Measurements from ENCODE around the gene FIBCD1.
"Not testable (repeated sequence)": the region's sequence is repeated elsewhere in the genome, so short reads cannot be mapped to it uniquely, and the experiment has no call there.

FIBCD1 gene

GRCh38 chr9:130974697-130975096 lies 35.6 kb upstream of the FIBCD1 start:
- DNase-seq (ENCODE audit: extremely low spot score, insufficient read length, low read depth) (no peak), FAIRE-seq (no peak)

- DNase-seq (ENCODE audit: extremely low spot score, insufficient read length, low read depth) (no peak), FAIRE-seq (no peak)
Measured at GRCh38 chr9:130973686-130974281, 34.7 kb upstream of the FIBCD1 start.

- no peak for DNase-seq (ENCODE audit: extremely low spot score, insufficient read length, low read depth)
- FAIRE-seq: no peak
Measured at GRCh38 chr9:130972957-130973685, 34.1 kb upstream of the FIBCD1 start.

- no peak for FAIRE-seq
Measured at GRCh38 chr9:130972277-130972956, 33.4 kb upstream of the FIBCD1 start.

GRCh38 chr9:130971294-130971849 lies 32.3 kb upstream of the FIBCD1 start:
- FAIRE-seq: no peak
- DNase-seq (ENCODE audit: extremely low spot score, insufficient read length, low read depth): no peak

More at GRCh38 chr9:130972277-130972956, 33.4 kb upstream of the FIBCD1 start:
- no peak for DNase-seq (ENCODE audit: extremely low spot score, insufficient read length, low read depth)

GRCh38 chr9:130970855-130971254 lies 31.8 kb upstream of the FIBCD1 start:
- DNase-seq (ENCODE audit: extremely low spot score, insufficient read length, low read depth) (no peak), FAIRE-seq (no peak)

GRCh38 chr9:130970052-130970451 lies 31.0 kb upstream of the FIBCD1 start:
- no peak for FAIRE-seq
- DNase-seq (ENCODE audit: extremely low spot score, insufficient read length, low read depth): no peak

- FAIRE-seq (no peak), DNase-seq (ENCODE audit: extremely low spot score, insufficient read length, low read depth) (no peak)
Measured at GRCh38 chr9:130965680-130966079, 26.6 kb upstream of the FIBCD1 start.

GRCh38 chr9:130963916-130964315 lies 24.9 kb upstream of the FIBCD1 start:
- FAIRE-seq (no peak), DNase-seq (ENCODE audit: extremely low spot score, insufficient read length, low read depth) (no peak)

GRCh38 chr9:130963337-130963908 lies 24.4 kb upstream of the FIBCD1 start:
- FAIRE-seq: no peak
- DNase-seq (ENCODE audit: extremely low spot score, insufficient read length, low read depth): no peak

- DNase-seq (ENCODE audit: extremely low spot score, insufficient read length, low read depth) (no peak), FAIRE-seq (no peak)
Measured at GRCh38 chr9:130962418-130963316, 23.6 kb upstream of the FIBCD1 start.

- FAIRE-seq: no peak
- no peak for DNase-seq (ENCODE audit: extremely low spot score, insufficient read length, low read depth)
Measured at GRCh38 chr9:130961511-130962300, 22.7 kb upstream of the FIBCD1 start.

GRCh38 chr9:130960522-130961378 lies 21.7 kb upstream of the FIBCD1 start:
- no peak for FAIRE-seq
- no peak for DNase-seq (ENCODE audit: extremely low spot score, insufficient read length, low read depth)

- DNase-seq (ENCODE audit: extremely low spot score, insufficient read length, low read depth): no peak
- no peak for FAIRE-seq
Measured at GRCh38 chr9:130959809-130960334, 20.8 kb upstream of the FIBCD1 start.

- not testable (repeated sequence) for FAIRE-seq; DNase-seq (ENCODE audit: extremely low spot score, insufficient read length, low read depth)
Measured at GRCh38 chr9:130958564-130958963, 19.5 kb upstream of the FIBCD1 start.

GRCh38 chr9:130957451-130958203 lies 18.6 kb upstream of the FIBCD1 start:
- DNase-seq (ENCODE audit: extremely low spot score, insufficient read length, low read depth) (no peak), FAIRE-seq (no peak)

All from GM18507 (cell line).